ENCODE measurements around the gene JMJD6. TPM values are rescaled to one million over a fixed set of nuclear protein-coding genes. Genes with fewer than 3 reads are reported as not detected.

The JMJD6 gene
- total and polyA plus RNA-seq, 9 of the 15 experiments (the other 6 are each of a cell fraction or from before 2014, with no cell fraction given), result 2.5 to 52.3 (median 36.3) TPM

DNA sequence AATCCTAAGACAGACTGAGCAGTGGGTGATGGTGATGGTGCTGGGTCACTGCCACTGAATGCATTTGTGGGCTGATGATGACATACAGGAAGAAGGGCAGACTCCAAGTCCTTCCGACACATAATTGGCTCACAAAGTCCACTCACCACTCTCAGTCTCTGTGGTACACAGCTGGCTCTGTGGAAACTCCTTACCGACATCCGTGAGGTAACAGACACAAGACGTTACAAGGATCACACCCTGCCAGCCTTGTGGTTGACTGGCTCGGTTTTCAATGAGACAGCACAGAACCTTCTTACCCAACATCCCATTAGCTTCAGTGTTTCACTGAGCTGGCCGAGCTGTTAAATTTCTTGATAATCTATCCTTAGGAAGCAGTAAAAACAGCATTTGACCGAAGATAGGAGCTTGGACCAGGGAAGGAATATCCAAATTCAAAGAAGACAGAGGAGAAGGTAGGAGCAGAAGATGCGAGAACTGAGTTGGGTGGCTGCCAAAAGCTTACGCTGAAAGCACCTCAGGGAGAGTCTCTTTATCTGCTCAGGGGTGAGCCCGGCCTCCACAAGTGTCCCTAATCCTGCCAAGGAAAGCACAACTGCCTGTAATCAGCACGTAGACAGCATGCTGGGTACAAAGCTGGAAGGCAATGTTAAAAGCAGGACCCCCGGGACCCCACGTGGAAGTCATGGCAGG, 10.1 kb downstream of the JMJD6 start (continued):
- TF ChIP-seq, protein P1, sequence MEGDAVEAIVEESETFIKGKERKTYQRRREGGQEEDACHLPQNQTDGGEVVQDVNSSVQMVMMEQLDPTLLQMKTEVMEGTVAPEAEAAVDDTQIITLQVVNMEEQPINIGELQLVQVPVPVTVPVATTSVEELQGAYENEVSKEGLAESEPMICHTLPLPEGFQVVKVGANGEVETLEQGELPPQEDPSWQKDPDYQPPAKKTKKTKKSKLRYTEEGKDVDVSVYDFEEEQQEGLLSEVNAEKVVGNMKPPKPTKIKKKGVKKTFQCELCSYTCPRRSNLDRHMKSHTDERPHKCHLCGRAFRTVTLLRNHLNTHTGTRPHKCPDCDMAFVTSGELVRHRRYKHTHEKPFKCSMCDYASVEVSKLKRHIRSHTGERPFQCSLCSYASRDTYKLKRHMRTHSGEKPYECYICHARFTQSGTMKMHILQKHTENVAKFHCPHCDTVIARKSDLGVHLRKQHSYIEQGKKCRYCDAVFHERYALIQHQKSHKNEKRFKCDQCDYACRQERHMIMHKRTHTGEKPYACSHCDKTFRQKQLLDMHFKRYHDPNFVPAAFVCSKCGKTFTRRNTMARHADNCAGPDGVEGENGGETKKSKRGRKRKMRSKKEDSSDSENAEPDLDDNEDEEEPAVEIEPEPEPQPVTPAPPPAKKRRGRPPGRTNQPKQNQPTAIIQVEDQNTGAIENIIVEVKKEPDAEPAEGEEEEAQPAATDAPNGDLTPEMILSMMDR (IDR thresholded peaks at IDR 0.05 in 2 of 3, conservative IDR thresholded peaks at IDR 0.05 in 1 of 3; ENCODE audit: insufficient read depth in 2 of 3, low read depth in 1 of 3, low read length in 3 of 3), result no peak
- 0 out of 2 replicates have a peak, but pooled peaks have one; percentile 2 for TF ChIP-seq ZKSCAN8 (CRISPR knock-in tag; IDR thresholded peaks at IDR 0.05)

DNA sequence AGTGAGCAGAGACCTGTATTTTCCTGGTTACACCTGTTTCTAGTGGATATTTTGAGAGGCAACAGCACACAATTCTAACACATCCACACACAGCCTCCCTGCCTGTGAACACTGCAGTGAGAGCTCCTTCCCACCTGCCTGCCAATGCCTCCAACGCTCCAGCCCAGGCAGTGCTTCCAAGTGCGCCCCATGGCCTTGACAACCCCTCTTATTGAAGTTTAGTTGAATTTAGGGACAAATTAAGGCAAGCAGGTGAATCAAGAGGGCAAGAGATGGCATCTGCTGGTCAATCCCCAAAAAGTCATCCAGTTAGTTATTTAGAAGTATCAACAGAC, 10.9 kb downstream of the JMJD6 start:
- Histone ChIP-seq H3K4me1 (replicated peaks in 1 of 2; ENCODE audit: control insufficient read depth in 2 of 2, insufficient read depth in 2 of 2, low read length in 2 of 2) (peaks cover 21 to 35% of the 10 kb centered on the region in 2 experiments), H3K27me3 (ENCODE audit: control insufficient read depth in 2 of 2, insufficient read depth in 2 of 2, low read length in 2 of 2) (no peaks in the 10 kb centered on the region), H2AFZ (ENCODE audit: low read depth, low read length) (no peak overlapping the region), H3K36me3 (ENCODE audit: control insufficient read depth, insufficient read depth, low read length) (peaks cover 73% of the 10 kb centered on the region), H3K9ac (ENCODE audit: insufficient read depth in 1 of 2, low read depth in 2 of 2, low read length in 2 of 2) (peak overlapping the region in 1 of 2 experiments; percentile 15; a peak in 1 of 4 replicates), H3K27ac (ENCODE audit: extremely low read depth, low read depth, low read length) (no peak overlapping the region; the same call in 2 of the 3 replicates), H3K4me3 (no peak overlapping the region), H3K79me2 (ENCODE audit: control insufficient read depth, insufficient read depth, low read length) (peaks cover 12% of the 10 kb centered on the region; the same call in 2 of the 3 replicates), H3K9me1 (ENCODE audit: control insufficient read depth, insufficient read depth, low read length) (peaks cover 2% of the 10 kb centered on the region), H3K4me2 (ENCODE audit: insufficient read depth, low read length) (no peak overlapping the region), H3K9me3 (replicated peaks; ENCODE audit: control insufficient read depth, insufficient read depth, low read depth, low read length) (no peaks in the 10 kb centered on the region), H4K20me1 (replicated peaks; ENCODE audit: control insufficient read depth, insufficient read depth, low read length) (peaks cover 4% of the 10 kb centered on the region; the same call in 1 of the 2 replicates)
- no peak for TF ChIP-seq TGIF2 (CRISPR knock-in tag; IDR thresholded peaks at IDR 0.05)
- TF ChIP-seq ZNF146 (CRISPR knock-in tag; IDR thresholded peaks at IDR 0.05; ENCODE audit: unreplicated experiment), result no peak
- TF ChIP-seq, protein P2, sequence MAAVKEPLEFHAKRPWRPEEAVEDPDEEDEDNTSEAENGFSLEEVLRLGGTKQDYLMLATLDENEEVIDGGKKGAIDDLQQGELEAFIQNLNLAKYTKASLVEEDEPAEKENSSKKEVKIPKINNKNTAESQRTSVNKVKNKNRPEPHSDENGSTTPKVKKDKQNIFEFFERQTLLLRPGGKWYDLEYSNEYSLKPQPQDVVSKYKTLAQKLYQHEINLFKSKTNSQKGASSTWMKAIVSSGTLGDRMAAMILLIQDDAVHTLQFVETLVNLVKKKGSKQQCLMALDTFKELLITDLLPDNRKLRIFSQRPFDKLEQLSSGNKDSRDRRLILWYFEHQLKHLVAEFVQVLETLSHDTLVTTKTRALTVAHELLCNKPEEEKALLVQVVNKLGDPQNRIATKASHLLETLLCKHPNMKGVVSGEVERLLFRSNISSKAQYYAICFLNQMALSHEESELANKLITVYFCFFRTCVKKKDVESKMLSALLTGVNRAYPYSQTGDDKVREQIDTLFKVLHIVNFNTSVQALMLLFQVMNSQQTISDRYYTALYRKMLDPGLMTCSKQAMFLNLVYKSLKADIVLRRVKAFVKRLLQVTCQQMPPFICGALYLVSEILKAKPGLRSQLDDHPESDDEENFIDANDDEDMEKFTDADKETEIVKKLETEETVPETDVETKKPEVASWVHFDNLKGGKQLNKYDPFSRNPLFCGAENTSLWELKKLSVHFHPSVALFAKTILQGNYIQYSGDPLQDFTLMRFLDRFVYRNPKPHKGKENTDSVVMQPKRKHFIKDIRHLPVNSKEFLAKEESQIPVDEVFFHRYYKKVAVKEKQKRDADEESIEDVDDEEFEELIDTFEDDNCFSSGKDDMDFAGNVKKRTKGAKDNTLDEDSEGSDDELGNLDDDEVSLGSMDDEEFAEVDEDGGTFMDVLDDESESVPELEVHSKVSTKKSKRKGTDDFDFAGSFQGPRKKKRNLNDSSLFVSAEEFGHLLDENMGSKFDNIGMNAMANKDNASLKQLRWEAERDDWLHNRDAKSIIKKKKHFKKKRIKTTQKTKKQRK (IDR thresholded peaks at IDR 0.05; ENCODE audit: borderline replicate concordance, low read depth, low read length), result no peak
- TF ChIP-seq, protein P3, sequence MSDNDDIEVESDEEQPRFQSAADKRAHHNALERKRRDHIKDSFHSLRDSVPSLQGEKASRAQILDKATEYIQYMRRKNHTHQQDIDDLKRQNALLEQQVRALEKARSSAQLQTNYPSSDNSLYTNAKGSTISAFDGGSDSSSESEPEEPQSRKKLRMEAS (CRISPR knock-in tag; IDR thresholded peaks at IDR 0.05), result 0 out of 2 replicates have a peak, but pooled peaks have one; percentile 5
- TF ChIP-seq HDAC8 (tag; IDR thresholded peaks at IDR 0.05), result no peak
- ATAC-seq (no peak), FAIRE-seq (no peak), DNase-seq (ENCODE audit: extremely low read depth in 1 of 4, low spot score in 3 of 4) (no peak)
- 95% methylated on average over 2 of the region's 2 CpGs for WGBS (ENCODE audit: insufficient coverage, low coverage, missing lambda C conversion rate)
- ChIA-PET POLR2A (interaction anchor here (5.1 to 5.2 kb wide), 2 partner anchors 10 to 19 kb away, joined by 35 to 75 read pairs; partner anchors contain the start of genes JMJD6, METTL23, MFSD11 and SRSF2), CTCF (ENCODE audit: low intra/inter-chr PET ratio) (interaction anchor here (0.6 to 2.2 kb wide), 3 partner anchors 158 to 412 kb away, joined by 3 to 12 read pairs (median 7); no protein-coding TSS in a partner anchor)
- no TSS peak for BruUV-seq (replicated peaks)
- intact Hi-C loops (cut with micrococcal nuclease) (loop anchor here (1.0 kb wide), 1 partner anchor 32 kb away; no protein-coding TSS in a partner anchor), in situ Hi-C loops (cut with MboI) (no loop called here)
